ENCODE data around the gene CBX6.
"Not testable (repeated sequence)": the region's sequence is repeated elsewhere in the genome, so short reads cannot be mapped to it uniquely, and the experiment has no call there.

Gene CBX6

GRCh38 chr22:38861170-38861876 is 10.7 kb downstream of the CBX6 start:
- FAIRE-seq, result no peak

GRCh38 chr22:38860283-38861169 is 11.5 kb downstream of the CBX6 start:
- FAIRE-seq, result no peak

- no peak for FAIRE-seq
Measured at GRCh38 chr22:38859581-38860282, 12.3 kb downstream of the CBX6 start.

- no peak for FAIRE-seq
Measured at GRCh38 chr22:38858492-38858891, 13.5 kb downstream of the CBX6 start.

GRCh38 chr22:38854476-38854875 is 17.5 kb downstream of the CBX6 start:
- not testable (repeated sequence) for FAIRE-seq

- not testable (repeated sequence) for FAIRE-seq
Measured at GRCh38 chr22:38853883-38854282, 18.1 kb downstream of the CBX6 start.

- no peak for FAIRE-seq
Measured at GRCh38 chr22:38853196-38853651, 18.8 kb downstream of the CBX6 start.

- no peak for FAIRE-seq
Measured at GRCh38 chr22:38852522-38852921, 19.5 kb downstream of the CBX6 start.

- no peak for FAIRE-seq
Measured at GRCh38 chr22:38850941-38851849, 20.8 kb downstream of the CBX6 start.

- FAIRE-seq, result no peak
Measured at GRCh38 chr22:38850399-38850798, 21.6 kb downstream of the CBX6 start.

- FAIRE-seq, result no peak
Measured at GRCh38 chr22:38849811-38850210, 22.2 kb downstream of the CBX6 start.

GRCh38 chr22:38846412-38846811 is 25.6 kb downstream of the CBX6 start:
- no peak for FAIRE-seq

- FAIRE-seq, result no peak
Measured at GRCh38 chr22:38845004-38845740, 26.8 kb downstream of the CBX6 start.

GRCh38 chr22:38844315-38845003 is 27.6 kb downstream of the CBX6 start:
- FAIRE-seq, result no peak

- FAIRE-seq, result no peak
Measured at GRCh38 chr22:38843657-38844314, 28.2 kb downstream of the CBX6 start, which contains the start of gene NPTXR. Gene NPTXR, minus strand, starts transcription at chr22:38844028.

GRCh38 chr22:38843201-38843656 is 28.8 kb downstream of the CBX6 start:
- no peak for FAIRE-seq

- no peak for FAIRE-seq
Measured at GRCh38 chr22:38842512-38843200, 29.4 kb downstream of the CBX6 start.

GRCh38 chr22:38841635-38842034 is 30.4 kb downstream of the CBX6 start:
- no peak for FAIRE-seq

GRCh38 chr22:38841211-38841610 is 30.8 kb downstream of the CBX6 start:
- no peak for FAIRE-seq
